ENCODE data around the gene CTNNA2. TPM values are rescaled to one million over a fixed set of nuclear protein-coding genes. Genes with fewer than 3 reads are reported as not detected.

The CTNNA2 gene
- total RNA-seq, 1 experiment from 2014 or later = 0.54 TPM

- no peaks in the 10 kb centered on the region for H3K4me1 ChIP-seq (ENCODE audit: control insufficient read depth, insufficient read depth, low read length)
- no peak overlapping the region for H3K27ac ChIP-seq (ENCODE audit: low read length)
- intact Hi-C loops (cut with micrococcal nuclease; ENCODE audit: unreplicated experiment) = no loop called here
- no peaks in the 10 kb centered on the region for H3K9me3 ChIP-seq (ENCODE audit: control insufficient read depth, insufficient read depth, low read depth, low read length)
- ATAC-seq = no peak
- ChIA-PET POLR2A (no interaction called here), CTCF (no interaction called here)
- BruUV-seq (replicated peaks) = no TSS peak
- in situ Hi-C loops (cut with HindIII; ENCODE audit: low pct_unique_long_range_greater_than_20kb, low sequenced_read_pairs) = no loop called here
- H3K27me3 ChIP-seq (ENCODE audit: control insufficient read depth, insufficient read depth, low read length) = no peaks in the 10 kb centered on the region
- no peaks in the 10 kb centered on the region for H3K36me3 ChIP-seq (ENCODE audit: control insufficient read depth, insufficient read depth, low read length)
- DNase-seq (ENCODE audit: low read depth, low spot score) = no peak
- H3K4me3 ChIP-seq (ENCODE audit: low read depth in 2 of 2, low read length in 2 of 2) = no peak overlapping the region
- TF ChIP-seq POLR2AphosphoS5 (IDR thresholded peaks at IDR 0.05; ENCODE audit: low read depth, low read length) (no peak), CTCF (IDR thresholded peaks at IDR 0.05) (no peak), SIN3A (IDR thresholded peaks at IDR 0.05; ENCODE audit: borderline replicate concordance, insufficient read depth, low read depth, low read length) (no peak), TCF7L2 (IDR thresholded peaks at IDR 0.05; ENCODE audit: low read depth, low read length) (no peak), REST (IDR thresholded peaks at IDR 0.05; ENCODE audit: insufficient read depth in 1 of 2, low read depth in 2 of 2, low read length in 1 of 2) (no peak)
Observed at GRCh38 chr2:80374105-80374504, 861.3 kb downstream of the CTNNA2 start.

GRCh38 chr2:80377071-80377470 lies 864.2 kb downstream of the CTNNA2 start:
- Histone ChIP-seq H3K36me3 (ENCODE audit: control insufficient read depth, insufficient read depth, low read length) (no peaks in the 10 kb centered on the region), H3K4me1 (ENCODE audit: control insufficient read depth, insufficient read depth, low read length) (no peaks in the 10 kb centered on the region), H3K4me3 (ENCODE audit: low read depth in 2 of 2, low read length in 2 of 2) (no peak overlapping the region), H3K27me3 (ENCODE audit: control insufficient read depth, insufficient read depth, low read length) (no peaks in the 10 kb centered on the region), H3K27ac (ENCODE audit: low read length) (no peak overlapping the region), H3K9me3 (ENCODE audit: control insufficient read depth, insufficient read depth, low read depth, low read length) (no peaks in the 10 kb centered on the region)
- CTCF ChIA-PET = no interaction called here
- intact Hi-C loops (cut with micrococcal nuclease; ENCODE audit: unreplicated experiment) = no loop called here
- ATAC-seq (no peak), DNase-seq (ENCODE audit: low read depth, low spot score) (no peak)
- TF ChIP-seq TCF7L2 (IDR thresholded peaks at IDR 0.05; ENCODE audit: low read depth, low read length) = no peak
- no peak for TF ChIP-seq CTCF (IDR thresholded peaks at IDR 0.05)
- TF ChIP-seq REST (IDR thresholded peaks at IDR 0.05; ENCODE audit: insufficient read depth in 1 of 2, low read depth in 2 of 2, low read length in 1 of 2) = no peak
- TF ChIP-seq SIN3A (IDR thresholded peaks at IDR 0.05; ENCODE audit: borderline replicate concordance, insufficient read depth, low read depth, low read length) = no peak
- TF ChIP-seq POLR2AphosphoS5 (IDR thresholded peaks at IDR 0.05; ENCODE audit: low read depth, low read length) = no peak
- BruUV-seq (replicated peaks) = no TSS peak
- in situ Hi-C loops (cut with HindIII; ENCODE audit: low pct_unique_long_range_greater_than_20kb, low sequenced_read_pairs) = no loop called here
- POLR2A ChIA-PET = no interaction called here

Measured in Panc1 (cell line).